Measurements from ENCODE around the gene ANKRD61.
"Not testable (repeated sequence)": the region's sequence is repeated elsewhere in the genome, so short reads cannot be mapped to it uniquely, and the experiment has no call there.

ANKRD61 gene

DNA sequence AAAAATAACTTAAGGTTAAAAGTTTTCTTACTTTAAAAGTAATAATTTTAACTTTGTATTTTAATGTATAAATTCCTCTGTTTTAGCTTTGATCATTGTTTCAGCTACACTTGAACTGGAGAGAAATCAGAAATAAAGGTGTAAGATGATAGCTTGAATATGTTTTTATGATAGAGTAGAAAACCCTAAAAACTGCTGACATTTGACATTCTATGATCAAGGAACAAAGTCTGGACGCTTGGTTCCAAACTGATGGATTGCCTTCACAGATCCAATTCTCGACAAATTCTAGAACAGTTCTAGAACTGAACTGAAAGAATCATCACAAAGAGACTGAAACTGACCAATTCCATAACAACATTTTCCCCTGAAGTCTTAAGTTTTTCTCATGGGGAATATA, at the start of gene ANKRD61:
ANKRD61 (plus strand) TSS at position 389 of the 400 bp plus-strand sequence; CDS start at position 389, 0 bp downstream.
- DNase-seq, result no peak

DNA sequence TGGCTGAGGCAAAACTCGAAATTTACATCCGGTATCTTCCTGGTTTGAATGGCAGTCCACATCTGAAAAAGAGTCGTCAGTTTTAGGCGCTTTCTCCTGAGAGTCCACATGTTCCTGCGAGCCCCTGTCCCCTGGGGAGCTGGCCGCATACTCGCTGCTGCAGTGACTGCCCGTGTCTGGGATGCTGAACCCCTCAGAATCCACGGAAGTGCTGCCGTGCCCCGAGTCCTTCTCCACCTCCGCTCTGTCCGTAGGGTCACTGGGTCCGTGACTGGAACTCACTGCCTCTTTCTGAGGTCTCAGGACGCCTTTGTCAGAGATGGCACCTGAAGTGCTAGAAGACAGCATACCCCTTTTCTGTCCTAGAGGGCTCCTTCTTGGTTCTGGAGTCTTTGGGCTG, 44.1 kb upstream of the ANKRD61 start:
- not testable (repeated sequence) for DNase-seq

DNA sequence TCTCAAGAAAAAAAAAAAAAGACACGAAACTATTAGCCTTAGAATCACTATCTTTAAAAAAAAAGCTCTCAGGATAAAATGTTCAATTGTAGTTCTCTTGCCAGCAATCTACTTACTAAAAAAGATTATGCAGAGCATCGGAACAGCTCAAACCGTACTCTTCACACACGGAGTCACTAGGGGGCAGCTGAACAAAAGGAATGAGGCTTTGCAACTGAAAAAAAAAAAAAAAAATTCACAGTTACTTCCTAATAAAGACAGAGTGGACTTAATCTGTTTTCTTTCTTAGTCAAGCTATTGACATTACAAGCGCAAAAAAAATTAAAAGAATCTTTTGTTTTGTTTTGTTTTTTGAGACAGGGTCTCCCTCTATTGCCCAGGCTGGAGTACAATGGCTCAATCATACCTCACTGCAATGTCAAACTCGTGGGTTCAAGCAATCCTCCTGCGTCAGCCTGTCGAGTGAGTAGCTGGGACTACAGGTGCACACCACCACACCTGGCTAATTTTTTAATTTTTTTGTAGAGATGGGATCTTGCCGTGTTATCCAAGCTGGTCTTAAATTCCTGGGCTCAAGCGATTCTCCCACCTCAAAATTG, 33.9 kb upstream of the ANKRD61 start:
- DNase-seq, result peak; percentile 60 to 82

DNA sequence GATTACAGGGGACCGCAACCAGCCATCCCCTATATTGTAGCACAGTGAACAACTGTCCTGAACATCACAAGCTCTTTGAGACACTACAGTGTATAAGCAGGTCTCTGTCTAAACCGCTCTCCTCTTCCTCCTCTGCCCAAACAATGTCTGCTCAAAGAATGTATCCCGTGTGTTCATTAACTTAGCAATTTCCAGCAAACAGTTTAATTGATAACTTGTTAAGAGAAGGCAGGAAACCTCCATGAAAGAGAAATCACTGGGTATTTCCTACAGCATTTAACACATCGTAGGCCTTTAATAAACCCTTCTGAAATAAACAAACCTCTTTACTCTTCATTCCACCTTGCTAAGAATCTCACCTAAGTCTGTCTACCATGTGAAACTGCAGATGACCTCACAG, 23.8 kb upstream of the ANKRD61 start:
- no peak for DNase-seq

DNA sequence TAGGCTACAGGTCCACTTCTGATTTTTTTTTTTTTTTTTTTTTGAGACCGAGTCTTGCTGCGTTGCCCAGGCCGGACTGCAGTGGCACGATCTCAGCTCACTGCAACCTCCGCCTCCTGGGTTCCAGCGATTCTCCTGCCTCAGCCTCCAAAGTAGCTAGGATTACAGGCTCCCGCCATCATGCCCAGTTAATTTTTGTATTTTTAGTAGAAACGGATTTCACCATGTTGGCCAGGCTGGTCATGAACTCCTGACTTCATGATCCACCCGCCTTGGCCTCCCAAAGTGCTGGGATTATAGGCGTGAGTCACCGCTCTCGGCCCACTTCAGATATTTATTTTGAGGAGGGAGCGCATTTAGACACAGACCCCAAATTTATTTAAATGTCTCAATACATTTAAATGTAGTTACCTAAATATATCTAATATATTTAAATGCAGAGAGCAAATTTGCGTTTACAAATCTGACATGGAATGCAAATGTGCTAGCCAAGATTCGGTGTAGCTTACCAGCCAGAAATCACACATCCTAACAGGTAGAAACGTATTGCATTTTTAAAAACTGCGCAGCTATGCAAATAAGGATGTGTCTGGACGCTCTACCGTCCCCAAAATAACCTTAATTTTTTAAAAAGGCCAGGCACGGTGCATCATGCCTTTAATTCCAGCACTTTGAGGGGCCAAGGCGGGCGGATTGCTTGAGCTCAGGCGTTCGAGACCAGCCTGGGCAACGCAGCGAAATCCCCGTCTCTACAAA, 23.2 kb upstream of the ANKRD61 start:
- DNase-seq, result not testable (repeated sequence)

DNA sequence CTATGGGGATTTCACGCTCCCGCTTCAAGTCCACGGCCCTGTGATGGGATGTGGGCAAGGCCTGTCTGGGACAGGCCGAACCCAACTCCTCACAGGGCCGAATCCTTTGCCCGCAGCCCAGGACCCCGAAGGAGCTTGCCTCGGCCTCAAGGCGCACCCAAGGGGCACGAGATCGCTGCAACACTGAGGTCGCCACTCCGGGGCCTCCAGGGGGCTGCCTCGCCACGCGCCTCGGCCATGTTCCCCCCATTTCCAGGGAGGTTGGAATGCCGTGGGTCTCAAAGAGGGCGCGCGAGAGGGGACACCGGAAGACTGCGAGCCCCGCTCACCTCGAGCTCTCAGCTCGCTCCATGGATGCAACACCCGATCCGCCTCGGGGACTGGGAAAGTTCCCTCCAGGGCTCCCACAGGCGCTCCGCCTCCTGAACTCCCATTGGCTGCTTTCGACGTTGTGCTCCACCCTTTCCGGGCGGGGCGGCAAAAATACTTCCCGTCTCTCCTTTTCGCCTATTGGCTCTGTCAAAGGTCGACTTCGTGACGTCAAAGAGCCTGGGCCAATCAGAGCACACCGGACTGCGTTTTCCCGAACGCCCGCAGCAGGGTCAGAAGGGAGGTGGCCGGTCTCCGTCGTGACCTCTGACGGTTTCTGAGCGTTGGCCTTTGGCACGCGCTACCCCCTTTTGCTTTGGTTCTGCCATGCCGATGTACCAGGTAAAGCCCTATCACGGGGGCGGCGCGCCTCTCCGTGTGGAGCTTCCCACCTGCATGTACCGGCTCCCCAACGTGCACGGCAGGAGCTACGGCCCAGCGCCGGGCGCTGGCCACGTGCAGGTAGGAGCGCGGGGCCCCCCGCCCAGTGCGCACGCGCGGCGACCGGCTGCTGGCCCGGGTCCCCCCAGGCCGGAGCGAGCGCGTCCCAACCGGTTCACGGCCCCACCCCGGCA, 22.2 kb upstream of the ANKRD61 start, which contains the start of the genes AIMP2 and PMS2:
AIMP2 (plus strand) TSS at position 605 of the 944 bp plus-strand sequence; CDS start at position 697, 92 bp downstream.
PMS2 (minus strand) TSS at position 382 of the 944 bp plus-strand sequence; CDS start at position 352, 30 bp downstream.
- DNase-seq, result peak; percentile 99

DNA sequence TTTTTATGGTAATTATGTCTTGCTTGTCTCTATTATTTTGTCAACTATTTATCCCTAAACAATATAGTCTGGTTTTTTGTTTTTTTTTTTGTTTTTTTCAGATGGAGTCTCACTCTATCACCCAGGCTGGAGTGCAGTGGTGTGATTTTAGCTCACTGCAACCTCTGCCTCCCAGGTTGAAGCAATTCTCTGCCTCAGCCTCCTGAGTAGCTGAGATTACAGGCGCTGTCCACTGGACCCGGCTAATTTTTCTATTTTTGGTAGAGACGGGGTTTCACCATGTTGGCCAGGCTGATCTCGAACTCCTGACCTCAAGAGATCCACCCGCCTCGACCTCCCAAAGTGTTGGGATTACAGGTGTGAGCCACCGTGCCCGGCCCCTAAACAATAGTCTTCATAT, 20.8 kb upstream of the ANKRD61 start:
- DNase-seq, result not testable (repeated sequence)

DNA sequence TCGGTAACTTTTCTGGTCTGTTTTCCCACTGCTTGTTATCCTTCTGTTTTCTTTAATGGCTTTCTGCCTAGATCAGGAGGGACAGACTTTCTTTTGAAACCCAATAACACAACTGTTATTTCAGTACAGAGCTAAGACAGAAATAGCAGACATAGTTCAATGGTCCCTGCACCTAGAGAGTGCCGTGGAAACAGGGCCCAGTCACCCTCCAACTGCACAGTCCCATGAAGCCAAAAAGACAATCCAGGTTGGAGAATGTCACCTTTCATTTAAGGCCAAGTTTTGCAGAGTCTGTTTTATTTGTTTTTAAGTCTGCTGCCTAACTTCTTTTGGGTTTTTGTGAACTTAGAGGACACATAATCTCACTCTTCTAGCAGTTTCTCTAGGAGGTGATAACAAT, 19.6 kb upstream of the ANKRD61 start:
- no peak for DNase-seq

DNA sequence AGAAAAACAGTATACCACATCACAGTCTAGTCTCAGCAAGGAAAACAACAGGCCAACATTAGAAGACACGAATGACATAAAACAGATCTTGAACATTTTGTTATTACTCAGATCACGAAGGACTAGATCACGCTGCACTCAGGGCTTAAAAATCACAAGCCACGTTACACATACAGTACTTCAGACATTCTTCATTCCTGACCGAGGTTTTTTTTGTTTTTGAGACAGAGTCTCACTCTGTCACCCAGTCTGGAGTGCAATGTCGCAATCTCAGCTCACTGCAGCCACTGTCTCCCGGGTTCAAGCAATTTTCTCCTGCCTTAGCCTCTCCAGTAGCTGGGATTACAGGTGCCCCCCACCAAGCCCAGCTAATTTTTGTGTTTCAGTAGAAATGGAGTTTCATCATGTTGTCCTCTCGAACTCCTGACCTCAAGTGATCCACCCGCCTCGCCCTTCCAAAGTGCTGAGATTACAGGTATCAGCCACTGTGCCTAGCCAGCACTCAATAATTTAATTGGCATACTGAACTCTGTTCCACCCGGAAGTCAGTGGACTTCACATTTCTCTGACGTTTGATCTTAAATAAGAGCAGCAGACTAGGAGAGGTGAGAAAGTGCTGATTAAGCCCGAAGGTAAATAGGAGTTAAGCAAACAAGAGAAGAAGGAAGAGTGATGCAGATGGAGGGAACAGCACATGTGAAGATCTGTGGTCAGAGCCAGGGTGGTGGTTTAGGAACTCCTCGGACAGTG, 18.6 kb upstream of the ANKRD61 start:
- DNase-seq, result no peak

DNA sequence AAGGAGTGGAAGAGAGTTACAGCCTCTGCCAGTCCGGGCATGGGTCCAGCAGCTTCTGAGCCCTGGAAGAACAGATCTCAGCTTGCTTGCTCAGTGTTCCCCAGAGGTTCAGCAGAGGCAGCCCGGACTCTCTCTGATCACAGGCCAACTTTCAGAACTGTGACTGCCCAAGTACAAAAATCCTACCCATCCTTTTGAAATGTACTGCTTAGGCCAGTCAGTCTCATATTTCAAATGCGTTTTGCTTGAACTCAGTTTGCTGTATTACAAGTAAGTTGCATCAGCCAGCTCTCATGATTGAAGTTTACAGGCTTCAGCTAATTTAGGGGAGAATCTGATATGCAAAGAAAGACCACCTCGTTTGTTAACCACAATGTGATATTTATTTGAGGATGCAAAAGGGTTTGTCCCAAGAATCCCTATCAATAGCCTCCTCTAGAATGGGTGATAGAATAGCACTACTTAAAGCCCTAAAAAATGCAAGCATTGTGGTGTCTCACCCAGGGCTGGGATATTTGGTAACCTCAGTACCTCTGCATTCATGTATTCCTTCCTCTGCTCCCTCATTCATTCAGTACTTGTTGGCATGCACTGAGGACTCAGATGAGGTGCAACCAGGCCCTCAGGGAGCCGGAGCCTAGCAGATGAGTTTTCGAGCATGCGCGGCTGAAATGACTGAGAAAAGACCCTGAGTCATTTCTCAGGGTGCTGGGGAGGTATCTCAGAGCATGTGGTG, 15.1 kb upstream of the ANKRD61 start:
- no peak for DNase-seq

DNA sequence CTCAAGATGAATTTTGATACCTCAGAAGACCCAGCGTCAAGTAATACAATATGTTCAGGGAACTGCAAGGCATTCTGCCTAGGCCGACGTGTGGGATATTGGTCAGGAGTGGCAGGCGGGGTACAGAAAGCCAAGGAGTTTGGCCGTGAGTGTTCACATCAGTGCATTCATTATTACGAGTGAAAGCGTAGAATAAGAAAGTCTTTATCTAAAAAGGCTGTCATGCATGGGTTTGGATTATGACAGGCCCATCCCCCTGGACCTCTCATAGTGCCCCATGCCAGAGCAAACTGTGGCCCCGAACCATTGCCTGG, 14.6 kb upstream of the ANKRD61 start:
- no peak for DNase-seq

DNA sequence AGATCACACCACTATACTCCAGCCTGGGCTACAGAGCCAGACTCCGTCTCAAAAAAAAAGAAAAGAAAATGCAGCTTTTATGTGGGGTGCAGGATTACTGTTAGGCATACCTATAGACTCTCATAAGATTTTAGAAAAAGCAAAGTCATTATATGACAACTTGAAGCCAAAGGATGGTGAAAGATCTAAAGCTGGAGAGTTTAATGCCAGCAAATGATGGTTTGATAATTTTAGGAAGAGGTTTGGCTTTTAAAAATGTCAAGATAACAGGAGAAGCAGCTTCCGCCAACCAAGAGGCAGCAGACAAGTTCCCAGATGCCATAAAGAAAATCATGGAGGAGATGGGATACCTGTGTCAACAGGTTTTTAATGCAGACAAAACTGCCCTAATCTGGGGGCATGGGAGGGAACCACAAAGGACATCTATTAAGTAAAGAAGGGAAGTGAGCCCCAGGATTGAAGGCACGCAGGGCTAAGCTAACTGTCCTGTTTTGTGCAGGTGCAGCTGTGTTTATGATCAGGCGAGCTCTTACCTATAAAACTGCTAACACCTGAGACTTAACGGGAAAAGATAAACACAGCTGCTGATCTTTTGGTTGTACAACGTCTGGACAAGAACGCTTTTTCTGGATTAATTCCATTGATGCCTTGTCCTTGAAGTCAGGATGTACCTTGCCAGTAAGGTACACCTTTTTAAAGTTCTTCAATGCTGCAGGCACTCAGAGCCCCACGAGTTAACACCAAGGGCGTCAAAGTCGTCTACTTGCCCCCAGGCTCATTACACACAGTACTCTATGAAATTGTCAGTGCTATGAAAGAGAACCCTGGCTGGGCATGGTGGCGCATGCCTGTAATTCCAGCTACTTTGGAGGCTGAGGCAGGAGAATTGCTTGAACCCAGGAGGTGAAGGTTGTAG, 10.5 kb upstream of the ANKRD61 start:
- no peak for DNase-seq

DNA sequence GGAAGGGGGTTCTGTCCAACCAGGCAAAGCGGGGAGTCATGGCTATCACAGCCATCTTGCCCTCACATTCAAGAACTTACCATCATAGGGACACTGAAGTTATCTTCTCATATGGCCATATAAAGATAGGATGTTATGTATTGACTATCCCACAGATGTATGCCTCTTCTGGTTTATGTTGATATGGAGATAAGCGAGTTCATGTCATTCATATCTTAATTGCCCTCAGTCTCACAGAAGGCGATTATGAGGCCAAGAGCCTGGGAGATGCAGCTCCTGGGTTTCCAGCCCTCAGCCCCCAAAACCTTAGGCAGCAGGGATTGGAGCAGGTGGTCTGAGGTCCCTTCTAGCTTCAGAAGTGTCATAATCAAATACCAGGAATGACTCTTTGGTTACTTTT, 8.5 kb upstream of the ANKRD61 start:
- no peak for DNase-seq

DNA sequence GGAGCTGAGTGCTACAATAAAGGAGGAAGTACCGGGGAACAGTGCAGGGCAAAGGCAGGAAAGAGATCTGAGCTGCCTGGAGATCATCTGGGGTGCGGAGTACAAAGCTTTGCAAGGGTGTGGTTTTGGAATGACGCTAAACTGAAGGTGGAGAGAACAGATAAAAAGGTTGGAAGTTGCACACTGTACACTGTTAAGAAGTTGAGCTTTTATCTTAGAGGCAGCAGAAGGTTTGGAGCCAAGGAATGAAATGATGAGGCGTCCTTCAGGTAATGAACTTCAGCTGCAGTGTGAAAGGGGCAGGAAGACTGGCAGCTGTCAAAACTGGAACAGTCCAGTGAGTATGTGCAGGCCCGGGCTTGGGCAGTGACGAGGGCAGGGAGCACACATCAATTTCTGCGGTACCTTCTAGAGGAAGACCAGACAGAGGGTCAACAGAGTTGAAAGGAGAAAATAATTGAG, 7.2 kb upstream of the ANKRD61 start:
- DNase-seq, result peak in 1 of 2 donors; percentile 7

DNA sequence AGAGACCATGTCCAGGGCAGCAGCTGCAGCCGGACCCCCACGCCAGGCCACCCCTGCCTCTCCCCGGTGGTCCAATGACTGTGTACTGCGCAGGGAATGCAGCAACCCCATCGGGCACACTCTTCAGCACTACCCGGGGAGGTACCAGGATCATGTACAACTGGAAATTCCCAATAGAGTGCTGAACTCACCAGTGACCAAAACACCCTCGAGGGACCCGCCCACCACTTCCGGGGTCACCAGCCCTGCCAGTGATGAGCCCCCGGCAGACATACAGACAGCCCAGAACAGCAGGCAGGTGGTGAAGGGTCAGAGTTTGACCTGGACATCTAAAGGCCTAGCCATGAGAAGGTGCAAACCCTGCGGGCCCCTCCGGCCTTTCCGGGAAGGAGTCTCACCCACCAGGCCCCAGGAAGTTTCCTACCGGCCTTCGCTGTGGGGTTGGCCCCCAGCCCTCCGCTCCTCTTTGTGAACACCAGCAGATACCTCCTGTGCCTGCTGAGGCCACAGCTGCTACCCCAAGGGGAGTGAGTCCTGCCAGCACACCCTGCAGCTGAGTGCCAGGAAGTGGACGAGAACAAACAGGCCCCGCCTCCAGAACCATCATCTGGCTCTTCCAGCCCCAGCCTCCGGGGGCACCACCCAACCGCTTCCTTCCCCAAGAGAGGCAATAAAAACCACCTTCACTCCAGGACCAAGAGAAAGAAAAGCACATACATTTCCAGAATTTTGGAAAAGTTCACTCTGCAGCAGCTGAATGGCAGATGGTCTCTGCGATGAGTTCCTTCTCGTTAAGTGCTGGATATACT, 5.0 kb upstream of the ANKRD61 start:
- DNase-seq, result peak; percentile 83 to 94

DNA sequence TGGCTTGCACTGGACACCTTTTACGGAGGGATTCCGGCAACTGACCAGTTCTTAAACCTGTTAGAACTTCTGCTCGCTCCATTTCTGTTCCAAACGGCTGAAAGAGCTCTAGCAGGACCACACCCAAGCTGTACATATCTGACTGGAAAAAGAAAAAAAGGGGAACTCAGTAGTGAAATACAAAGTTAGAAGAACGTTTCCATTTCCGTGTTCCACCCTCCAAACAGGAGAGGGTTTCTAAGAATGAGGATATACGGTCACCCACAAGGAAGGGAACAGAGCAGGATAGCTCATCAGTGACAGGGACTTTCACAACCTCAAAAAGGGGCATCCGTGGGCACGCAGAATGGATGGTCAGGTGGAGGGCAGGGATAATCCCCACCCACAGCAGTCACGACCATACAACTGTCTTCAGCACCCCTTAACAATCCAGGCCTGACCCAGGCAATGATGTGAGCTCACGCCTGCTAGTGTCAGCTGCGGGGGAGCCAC, 4.3 kb upstream of the ANKRD61 start:
- peak; percentile 81 to 99 for DNase-seq

DNA sequence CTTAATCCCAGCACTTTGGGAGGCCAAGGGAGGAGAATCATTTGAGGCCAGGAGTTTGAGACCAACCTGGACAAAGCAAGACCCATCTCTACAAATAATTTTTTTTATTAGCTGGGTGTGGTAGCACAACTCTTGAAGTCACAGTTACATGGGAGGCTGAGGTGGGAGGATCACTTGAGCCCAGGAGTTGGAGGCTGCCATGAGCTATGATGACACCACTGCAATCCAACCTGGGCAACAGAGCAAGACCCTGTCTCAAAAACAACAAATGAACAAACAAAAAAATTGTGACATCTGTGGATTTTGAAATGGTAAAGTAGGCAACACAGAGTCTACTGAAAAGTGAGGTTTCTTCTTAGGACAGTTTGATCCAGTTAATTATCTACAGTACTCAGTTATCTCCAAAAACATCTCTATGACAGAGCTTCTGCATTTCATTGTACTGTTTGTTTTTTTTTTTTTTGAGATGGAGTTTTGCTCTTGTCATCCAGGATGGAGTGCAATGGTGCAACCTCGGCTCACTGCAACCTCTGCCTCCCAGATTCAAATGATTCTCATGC, 3.3 kb upstream of the ANKRD61 start:
- no peak for DNase-seq

DNA sequence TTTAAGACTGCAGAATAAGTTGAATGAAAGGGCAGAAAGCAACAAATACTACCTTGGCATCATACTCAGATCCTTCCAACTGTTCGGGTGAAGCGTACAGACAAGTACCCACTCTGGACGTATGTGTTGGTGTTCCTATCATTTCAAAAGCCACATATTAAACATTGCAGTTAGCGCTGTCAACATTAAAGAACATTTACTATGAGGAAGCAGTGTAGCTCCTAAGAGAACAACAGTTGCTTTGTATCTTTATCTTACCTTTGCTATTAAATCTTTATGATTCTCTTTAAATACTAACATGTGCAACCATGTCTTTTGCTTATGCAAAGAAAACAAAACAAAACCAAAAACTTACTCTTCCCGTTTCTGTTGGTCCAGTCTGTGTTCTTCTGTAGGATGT, 2.6 kb upstream of the ANKRD61 start:
- DNase-seq, result no peak

DNA sequence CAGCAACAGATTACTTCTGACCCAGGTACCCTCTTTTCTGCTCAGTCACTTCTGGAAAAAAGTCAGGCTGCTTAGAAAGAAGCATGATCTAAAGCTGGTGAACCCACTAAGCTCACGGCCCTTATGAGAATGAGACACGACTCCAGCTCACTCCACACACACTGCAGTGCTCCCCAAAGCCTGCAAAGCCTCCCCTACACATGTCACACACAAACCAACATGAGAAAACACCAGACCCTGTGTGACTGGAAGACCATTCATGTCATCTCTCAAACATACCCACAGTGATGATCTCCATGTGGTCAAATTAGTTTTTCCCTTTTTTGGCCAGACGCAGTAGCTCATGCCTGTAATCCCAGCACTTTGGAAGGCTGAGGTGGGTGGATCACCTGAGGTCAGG, 391 bp downstream of the ANKRD61 start:
- DNase-seq, result no peak
